22Rv1 (cell line): ENCODE results near the gene RAB34.

Experiments
- H3K27ac ChIP-seq: fragments of 450-650 bp; 2 replicates; pipeline ENCODE4 v1.5.1; 2017
- CTCF ChIP-seq: fragments of 450-650 bp; IDR thresholded peaks from 2 replicates; pipeline ENCODE4 v1.5.1; 2017; ENCODE audit warnings: mild to moderate bottlenecking
- ZFX ChIP-seq: fragments of 450-650 bp; IDR thresholded peaks from 2 replicates; pipeline ENCODE4 v1.6.1; 2017; ENCODE audit warnings: antibody characterized with exemption, borderline replicate concordance

RAB34 gene

DNA sequence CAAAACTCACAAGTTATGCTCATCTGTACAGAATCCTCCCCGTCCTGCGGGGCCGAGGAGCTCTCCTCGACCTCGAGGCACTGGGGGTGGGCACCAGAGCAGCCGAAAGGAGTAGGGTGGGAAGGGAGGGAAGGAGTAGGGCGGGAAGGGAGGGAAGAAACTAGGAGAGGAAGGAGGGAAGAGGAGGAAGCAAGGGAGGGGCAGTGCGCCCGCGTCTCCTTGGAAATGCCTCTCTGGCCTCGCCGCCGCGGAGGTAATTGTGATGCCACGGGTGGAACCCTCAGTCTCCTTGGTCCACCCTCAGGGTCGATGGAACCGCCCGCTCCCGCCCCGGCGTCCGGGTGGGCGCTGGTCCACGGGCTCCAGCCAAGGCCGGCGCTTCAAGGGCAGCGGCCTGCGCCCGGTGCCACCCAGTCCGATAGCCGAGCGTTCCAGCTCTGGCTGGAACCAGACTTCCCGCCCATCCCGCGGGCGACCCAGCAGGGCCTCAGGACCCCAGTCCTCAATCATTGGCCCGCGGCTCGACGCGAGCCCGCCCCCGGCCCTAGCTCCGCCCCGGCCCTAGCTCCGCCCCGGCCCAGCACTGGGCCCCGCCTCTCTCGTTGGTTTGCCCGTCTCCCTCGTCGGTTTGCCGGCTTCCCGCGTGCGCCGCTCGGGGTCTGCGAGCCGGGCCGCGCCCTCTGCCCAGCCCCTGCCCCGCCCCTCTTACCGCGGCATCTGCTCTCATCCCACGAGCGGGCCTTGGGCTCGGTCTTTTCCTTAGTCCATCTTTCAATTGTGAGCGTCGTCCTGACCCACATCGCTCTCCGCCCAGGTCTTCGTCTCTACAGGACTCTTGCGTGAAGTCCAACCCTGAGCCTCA lies 6.6 kb downstream of the RAB34 start:
- H3K27ac ChIP-seq: peak overlapping the region; percentile 95

GRCh38 chr17:28707339-28707720 lies 10.3 kb downstream of the RAB34 start:
- H3K27ac ChIP-seq: peak overlapping the region; percentile 95; the same call in 1 of the 2 replicates
- TF ChIP-seq CTCF: no peak
- TF ChIP-seq ZFX: no peak

More for the DNA sequence above, 6.6 kb downstream of the RAB34 start:
- TF ChIP-seq ZFX (no peak), CTCF (no peak)

GRCh38 chr17:28706471-28707338 lies 11.0 kb downstream of the RAB34 start:
- peak overlapping the region; percentile 95; the same call in 1 of the 2 replicates for H3K27ac ChIP-seq
- TF ChIP-seq ZFX (no peak), CTCF (no peak)

- H3K27ac ChIP-seq: 0 out of 2 replicates have a peak overlapping the region, but pooled peaks have one; percentile 12
- TF ChIP-seq CTCF: no peak
- no peak for TF ChIP-seq ZFX
These were observed 11.8 kb downstream of the RAB34 start for GRCh38 chr17:28705728-28706334.

DNA sequence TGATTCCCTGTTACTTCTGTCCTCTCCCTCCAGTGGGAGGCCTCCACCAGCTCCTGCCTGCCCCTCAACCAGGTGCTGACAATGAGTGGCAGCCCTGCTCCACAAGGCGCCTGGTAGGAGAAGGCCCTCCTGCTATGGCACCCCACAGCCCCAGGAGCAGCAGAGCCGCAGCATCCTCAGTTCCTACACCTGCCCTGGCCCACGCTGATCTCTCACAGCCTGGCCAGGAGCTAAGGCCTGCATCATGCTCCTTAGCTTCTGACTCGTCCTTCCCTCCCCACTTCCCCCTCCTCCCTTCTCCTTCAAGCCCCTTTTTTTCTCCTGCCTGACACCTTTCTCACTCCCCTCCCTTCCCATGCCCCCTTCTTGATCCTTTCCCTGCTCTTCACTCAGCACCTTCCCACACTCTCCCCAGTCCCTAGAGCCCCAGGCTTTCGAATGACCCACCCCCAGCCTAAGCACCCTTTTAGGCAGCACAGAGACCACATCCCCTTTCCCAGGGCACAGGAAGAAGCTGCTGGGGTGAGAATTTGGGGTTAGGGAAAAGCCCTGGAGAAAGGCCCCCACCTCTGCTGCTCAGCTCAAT lies 12.5 kb downstream of the RAB34 start:
- no peak for TF ChIP-seq ZFX
- TF ChIP-seq CTCF: no peak
- H3K27ac ChIP-seq: no peak overlapping the region

GRCh38 chr17:28704219-28704858 lies 13.3 kb downstream of the RAB34 start:
- TF ChIP-seq ZFX (no peak), CTCF (no peak)
- H3K27ac ChIP-seq: no peak overlapping the region
